ENCODE data around the gene ZFAND4.
"Not testable (repeated sequence)": the region's sequence is repeated elsewhere in the genome, so short reads cannot be mapped to it uniquely, and the experiment has no call there.

The ZFAND4 gene

DNA sequence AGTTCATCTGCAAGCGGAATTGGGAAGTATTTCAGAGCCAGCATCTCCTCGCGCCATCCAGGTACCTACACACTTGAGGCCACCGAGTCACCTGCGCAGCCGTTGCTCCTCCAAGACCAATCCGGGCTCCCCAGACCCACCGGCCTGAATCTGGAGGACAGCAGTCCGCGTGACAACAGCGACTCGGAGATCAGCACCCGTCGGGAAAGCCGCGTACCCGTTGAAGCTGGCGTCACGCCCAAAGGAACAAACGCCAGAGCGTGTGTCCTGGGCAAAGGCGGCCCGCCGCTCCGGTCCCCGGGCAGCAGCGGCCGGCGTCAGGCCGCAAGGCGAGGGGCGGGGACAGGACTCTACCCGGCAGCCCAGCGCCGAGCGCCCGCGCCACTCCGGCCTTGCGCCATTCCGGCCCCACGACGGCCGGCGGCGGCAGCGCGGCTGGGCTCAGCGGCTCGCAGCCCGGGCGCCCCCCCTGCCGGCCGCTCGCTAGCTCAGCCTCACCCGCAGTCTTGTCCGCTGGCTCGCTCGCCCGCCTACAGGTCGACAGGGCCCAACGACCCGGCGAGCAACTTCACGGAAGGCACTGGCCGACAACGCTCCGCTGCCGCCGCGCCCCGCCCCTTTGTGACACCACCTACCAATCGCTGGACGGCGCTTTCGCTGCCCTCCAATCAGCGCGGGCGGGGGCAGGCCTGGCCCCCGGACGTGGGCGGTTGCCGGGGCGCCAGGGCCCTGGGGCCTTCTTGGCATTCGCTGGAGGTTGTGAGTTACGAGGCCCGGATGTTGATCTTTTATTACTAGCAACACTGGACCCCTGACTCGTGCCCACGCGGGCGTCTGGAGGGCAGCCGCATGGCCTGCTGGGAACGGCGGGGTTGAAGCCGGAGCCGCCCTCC, at the start of gene ZFAND4:
Gene ZFAND4 (minus strand): TSS at position 592 of the 893 bp plus-strand sequence. CDS start 9,047 bp downstream, outside the sequence.
- H2AFZ ChIP-seq (ENCODE audit: low read depth) = peak within 1 kb of the TSS; percentile 54; the same call in 1 of the 2 replicates
- H4K20me1 ChIP-seq (ENCODE audit: insufficient read depth) = no peaks in the 10 kb centered on the region
- H3K36me3 ChIP-seq (ENCODE audit: insufficient read depth) = no peaks in the 10 kb centered on the region
- no peaks in the 10 kb centered on the region for H3K27me3 ChIP-seq (ENCODE audit: insufficient read depth, low read depth)
- no peak within 1 kb of the TSS for H3K4me3 ChIP-seq (IDR thresholded peaks at IDR 0.05; ENCODE audit: insufficient read depth, low read depth, low read length)
- H3K27ac ChIP-seq = no peak within 1 kb of the TSS
- H3K79me2 ChIP-seq (ENCODE audit: insufficient read depth, low read depth) = no peaks in the 10 kb centered on the region
- H3K4me1 ChIP-seq (ENCODE audit: low read depth, poor library complexity, severe bottlenecking) = no peaks in the 10 kb centered on the region
- no peak within 1 kb of the TSS for H3K9ac ChIP-seq
- TF ChIP-seq, protein P1, sequence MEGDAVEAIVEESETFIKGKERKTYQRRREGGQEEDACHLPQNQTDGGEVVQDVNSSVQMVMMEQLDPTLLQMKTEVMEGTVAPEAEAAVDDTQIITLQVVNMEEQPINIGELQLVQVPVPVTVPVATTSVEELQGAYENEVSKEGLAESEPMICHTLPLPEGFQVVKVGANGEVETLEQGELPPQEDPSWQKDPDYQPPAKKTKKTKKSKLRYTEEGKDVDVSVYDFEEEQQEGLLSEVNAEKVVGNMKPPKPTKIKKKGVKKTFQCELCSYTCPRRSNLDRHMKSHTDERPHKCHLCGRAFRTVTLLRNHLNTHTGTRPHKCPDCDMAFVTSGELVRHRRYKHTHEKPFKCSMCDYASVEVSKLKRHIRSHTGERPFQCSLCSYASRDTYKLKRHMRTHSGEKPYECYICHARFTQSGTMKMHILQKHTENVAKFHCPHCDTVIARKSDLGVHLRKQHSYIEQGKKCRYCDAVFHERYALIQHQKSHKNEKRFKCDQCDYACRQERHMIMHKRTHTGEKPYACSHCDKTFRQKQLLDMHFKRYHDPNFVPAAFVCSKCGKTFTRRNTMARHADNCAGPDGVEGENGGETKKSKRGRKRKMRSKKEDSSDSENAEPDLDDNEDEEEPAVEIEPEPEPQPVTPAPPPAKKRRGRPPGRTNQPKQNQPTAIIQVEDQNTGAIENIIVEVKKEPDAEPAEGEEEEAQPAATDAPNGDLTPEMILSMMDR (conservative IDR thresholded peaks at IDR 0.05; ENCODE audit: low read depth, low read length) = no peak
- H3K4me2 ChIP-seq = no peak within 1 kb of the TSS

DNA sequence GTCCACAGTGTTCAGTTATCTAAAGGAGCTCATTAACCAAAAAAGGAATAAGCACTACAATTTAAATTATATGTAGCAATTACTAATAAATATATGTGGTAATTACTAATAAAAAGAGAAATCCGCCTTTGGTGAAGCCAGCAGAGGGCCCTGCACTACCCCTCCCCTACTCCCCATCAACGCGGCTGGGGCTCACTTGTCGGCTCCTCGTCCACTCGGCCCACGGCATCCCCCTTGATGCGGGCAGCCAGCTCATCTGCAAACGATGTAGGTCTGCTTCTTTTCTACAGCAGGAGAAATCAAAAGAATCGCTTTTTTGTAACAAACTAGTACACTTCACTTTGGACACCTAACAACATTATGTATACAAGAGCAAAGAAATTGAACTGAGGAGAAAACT, 48.9 kb upstream of the ZFAND4 start:
- H3K36me3 ChIP-seq (ENCODE audit: insufficient read depth); H3K4me3 ChIP-seq (IDR thresholded peaks at IDR 0.05; ENCODE audit: insufficient read depth, low read depth, low read length); H2AFZ ChIP-seq (ENCODE audit: low read depth); H4K20me1 ChIP-seq (ENCODE audit: insufficient read depth); H3K4me1 ChIP-seq (ENCODE audit: low read depth, poor library complexity, severe bottlenecking); H3K79me2 ChIP-seq (ENCODE audit: insufficient read depth, low read depth); H3K4me2 ChIP-seq; H3K27ac ChIP-seq; H3K27me3 ChIP-seq (ENCODE audit: insufficient read depth, low read depth); H3K9ac ChIP-seq: not testable (repeated sequence)

GRCh38 chr10:45717642-45718041, 45.1 kb upstream of the ZFAND4 start:
- not testable (repeated sequence) for H3K4me1 ChIP-seq (ENCODE audit: low read depth, poor library complexity, severe bottlenecking); H3K4me3 ChIP-seq (IDR thresholded peaks at IDR 0.05; ENCODE audit: insufficient read depth, low read depth, low read length); H3K9ac ChIP-seq; H3K36me3 ChIP-seq (ENCODE audit: insufficient read depth); H4K20me1 ChIP-seq (ENCODE audit: insufficient read depth); H3K4me2 ChIP-seq; H2AFZ ChIP-seq (ENCODE audit: low read depth); H3K27me3 ChIP-seq (ENCODE audit: insufficient read depth, low read depth); H3K79me2 ChIP-seq (ENCODE audit: insufficient read depth, low read depth); H3K27ac ChIP-seq

DNA sequence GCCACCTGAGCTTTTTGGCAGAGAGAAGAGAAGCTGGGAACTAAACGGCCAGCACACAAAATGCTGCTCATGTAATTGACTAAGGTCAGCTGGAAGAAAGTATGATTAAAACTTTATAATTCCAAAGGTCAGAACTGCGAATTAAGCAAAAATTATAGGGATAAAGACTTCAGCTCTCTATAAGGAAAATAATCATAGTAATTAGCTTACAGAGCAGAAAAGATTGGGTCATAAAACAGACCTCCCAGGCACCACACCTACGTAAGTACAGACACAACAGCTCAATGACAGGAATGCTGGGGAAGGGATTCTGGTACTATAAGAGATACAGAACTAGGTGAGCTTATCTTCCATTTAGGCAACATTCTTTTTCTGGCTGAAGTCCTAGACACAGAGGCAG, 44.5 kb upstream of the ZFAND4 start:
- H3K27me3 ChIP-seq (ENCODE audit: insufficient read depth, low read depth); H3K36me3 ChIP-seq (ENCODE audit: insufficient read depth); H3K4me2 ChIP-seq; H3K4me1 ChIP-seq (ENCODE audit: low read depth, poor library complexity, severe bottlenecking); H3K9ac ChIP-seq; H4K20me1 ChIP-seq (ENCODE audit: insufficient read depth); H3K4me3 ChIP-seq (IDR thresholded peaks at IDR 0.05; ENCODE audit: insufficient read depth, low read depth, low read length); H3K27ac ChIP-seq; H2AFZ ChIP-seq (ENCODE audit: low read depth); H3K79me2 ChIP-seq (ENCODE audit: insufficient read depth, low read depth): not testable (repeated sequence)

- H3K4me3 ChIP-seq (IDR thresholded peaks at IDR 0.05; ENCODE audit: insufficient read depth, low read depth, low read length); H3K27ac ChIP-seq; H3K9ac ChIP-seq; H3K4me2 ChIP-seq; H3K36me3 ChIP-seq (ENCODE audit: insufficient read depth); H3K79me2 ChIP-seq (ENCODE audit: insufficient read depth, low read depth); H3K27me3 ChIP-seq (ENCODE audit: insufficient read depth, low read depth); H4K20me1 ChIP-seq (ENCODE audit: insufficient read depth); H2AFZ ChIP-seq (ENCODE audit: low read depth): not testable (repeated sequence)
- peaks cover 11% of the 10 kb centered on the region for H3K4me1 ChIP-seq (ENCODE audit: low read depth, poor library complexity, severe bottlenecking)
These were observed 38.7 kb upstream of the ZFAND4 start for GRCh38 chr10:45711223-45711622.

- H4K20me1 ChIP-seq (ENCODE audit: insufficient read depth); H3K27ac ChIP-seq; H3K9ac ChIP-seq; H3K36me3 ChIP-seq (ENCODE audit: insufficient read depth); H3K79me2 ChIP-seq (ENCODE audit: insufficient read depth, low read depth); H3K4me3 ChIP-seq (IDR thresholded peaks at IDR 0.05; ENCODE audit: insufficient read depth, low read depth, low read length); H3K27me3 ChIP-seq (ENCODE audit: insufficient read depth, low read depth): not testable (repeated sequence)
- peak overlapping the region; percentile 31; the same call in 1 of the 2 replicates for H2AFZ ChIP-seq (ENCODE audit: low read depth)
- H3K4me2 ChIP-seq = peak overlapping the region; percentile 34
- peaks cover 11% of the 10 kb centered on the region for H3K4me1 ChIP-seq (ENCODE audit: low read depth, poor library complexity, severe bottlenecking)
These were observed 37.7 kb upstream of the ZFAND4 start for GRCh38 chr10:45710200-45710796.

GRCh38 chr10:45678467-45678866, 5.9 kb upstream of the ZFAND4 start:
- H2AFZ ChIP-seq (ENCODE audit: low read depth); H3K4me1 ChIP-seq (ENCODE audit: low read depth, poor library complexity, severe bottlenecking); H3K4me2 ChIP-seq; H3K9ac ChIP-seq; H3K27me3 ChIP-seq (ENCODE audit: insufficient read depth, low read depth); H4K20me1 ChIP-seq (ENCODE audit: insufficient read depth); H3K27ac ChIP-seq; H3K36me3 ChIP-seq (ENCODE audit: insufficient read depth); H3K4me3 ChIP-seq (IDR thresholded peaks at IDR 0.05; ENCODE audit: insufficient read depth, low read depth, low read length); H3K79me2 ChIP-seq (ENCODE audit: insufficient read depth, low read depth): not testable (repeated sequence)

Data from KMS-11 (cell line).